DMS114 treated with DMSO at 0.1 percent for 48 hours (cell line): ENCODE data around the gene CLIP2.
A peak's percentile ranks its signal among the peaks of the same experiment; 100 is the strongest.
"Not testable (repeated sequence)": the region's sequence is repeated elsewhere in the genome, so short reads cannot be mapped to it uniquely, and the experiment has no call there.

Experiments
- DNase-seq: peaks from one replicate; lab custom pipeline; 2025; ENCODE audit not compliant: unreplicated experiment; lab: John Stamatoyannopoulos, UW

CLIP2 gene

GRCh38 chr7:74428023-74428422 is 138.8 kb downstream of the CLIP2 start:
- no peak for DNase-seq

GRCh38 chr7:74429153-74429747 is 140.0 kb downstream of the CLIP2 start:
- DNase-seq: no peak

GRCh38 chr7:74430409-74430808 is 141.2 kb downstream of the CLIP2 start:
- not testable (repeated sequence) for DNase-seq

- DNase-seq: no peak
Observed at GRCh38 chr7:74430961-74431466, 141.8 kb downstream of the CLIP2 start.

- not testable (repeated sequence) for DNase-seq
Observed at GRCh38 chr7:74437291-74437571, 148.0 kb downstream of the CLIP2 start.

- DNase-seq: no peak
Observed at GRCh38 chr7:74438327-74438726, 149.1 kb downstream of the CLIP2 start.

GRCh38 chr7:74439541-74439940 is 150.3 kb downstream of the CLIP2 start:
- no peak for DNase-seq

GRCh38 chr7:74440143-74440542 is 150.9 kb downstream of the CLIP2 start:
- DNase-seq: not testable (repeated sequence)

- DNase-seq: no peak
Observed at GRCh38 chr7:74441801-74442200, 152.6 kb downstream of the CLIP2 start.

GRCh38 chr7:74443543-74444247 is 154.5 kb downstream of the CLIP2 start:
- no peak for DNase-seq

- DNase-seq: no peak
Observed at GRCh38 chr7:74449144-74449543, 159.9 kb downstream of the CLIP2 start.

- DNase-seq: no peak
Observed at GRCh38 chr7:74449809-74450397, 160.7 kb downstream of the CLIP2 start.

- DNase-seq: peak; percentile 11
Observed at GRCh38 chr7:74452748-74453321, 163.6 kb downstream of the CLIP2 start.

GRCh38 chr7:74453322-74454011 is 164.3 kb downstream of the CLIP2 start, which contains the start of gene GTF2IRD1:
Gene GTF2IRD1, plus strand, starts transcription at chr7:74453906. Its CDS starts 54,175 bp downstream, at chr7:74508081.
- peak; percentile 49 for DNase-seq

GRCh38 chr7:74454021-74454924 is 165.1 kb downstream of the CLIP2 start:
- no peak for DNase-seq

GRCh38 chr7:74454925-74455288 is 165.7 kb downstream of the CLIP2 start:
- no peak for DNase-seq

GRCh38 chr7:74455291-74455804 is 166.1 kb downstream of the CLIP2 start:
- DNase-seq: no peak
